ENCODE results near the gene CCDC179. TPM values are rescaled to one million over a fixed set of nuclear protein-coding genes. Genes with fewer than 3 reads are reported as not detected.
A peak's percentile ranks its signal among the peaks of the same experiment; 100 is the strongest.

Gene CCDC179
- total RNA-seq, 1 donor from 2014 or later, result not detected

GRCh38 chr11:22807855-22808570 lies 52.3 kb downstream of the CCDC179 start:
- peak; percentile 10 for DNase-seq

DNA sequence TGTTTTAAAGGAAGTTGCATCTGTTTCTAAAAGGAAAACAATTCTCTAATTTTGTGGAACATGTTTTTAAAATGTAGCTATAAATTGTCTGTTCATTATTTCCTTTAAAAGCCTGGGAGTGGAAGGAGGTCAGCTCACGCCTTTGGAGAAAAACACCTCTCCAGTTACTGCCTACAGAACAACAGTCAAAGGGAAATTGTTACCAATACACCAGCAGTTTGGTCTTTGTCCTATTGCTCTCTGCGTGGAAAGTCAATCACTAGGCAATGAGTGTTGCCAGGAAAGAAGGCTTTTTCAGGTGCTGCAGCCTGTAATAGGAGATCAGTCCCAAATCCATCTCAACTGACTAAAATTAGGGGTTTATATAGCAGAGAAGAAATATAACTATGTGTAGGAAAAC lies 52.9 kb downstream of the CCDC179 start:
- peak; percentile 4 for DNase-seq

GRCh38 chr11:22802861-22803260 lies 57.4 kb downstream of the CCDC179 start:
- DNase-seq, result no peak

- DNase-seq, result no peak
Measured at GRCh38 chr11:22800482-22800881, 59.8 kb downstream of the CCDC179 start.

DNA sequence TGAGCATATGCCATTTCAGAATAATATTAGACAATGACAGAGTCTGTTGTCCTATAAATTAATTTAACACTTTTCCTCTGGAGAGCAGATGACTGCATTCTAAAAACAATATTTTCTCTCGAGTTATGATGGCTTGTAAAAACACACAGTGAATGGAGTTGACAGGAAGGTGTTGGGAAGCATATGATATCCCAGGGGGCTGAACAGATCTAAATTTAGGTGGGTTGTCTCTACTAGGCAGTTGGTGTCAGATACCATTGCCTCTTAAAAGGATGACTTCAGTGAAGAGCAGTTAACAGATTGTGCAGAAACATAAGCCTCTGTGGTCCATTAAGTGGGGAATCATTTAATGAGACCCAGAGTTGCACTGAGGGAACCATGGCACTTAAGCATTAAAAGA lies 61.4 kb downstream of the CCDC179 start:
- DNase-seq, result peak; percentile 15

- DNase-seq, result no peak
Measured at GRCh38 chr11:22797047-22797446, 63.2 kb downstream of the CCDC179 start.

Other genes starting within 250 kb of the CCDC179 start
- gene FANCF, start 234.7 kb downstream of the CCDC179 start, total RNA-seq, result 6.4 TPM
- 20.6 TPM for gene GAS2, start 193.9 kb downstream of the CCDC179 start, total RNA-seq
- gene SVIP, start 30.7 kb downstream of the CCDC179 start, total RNA-seq, result 4.7 TPM